ENCODE results near the gene CNPY1. TPM values are rescaled to one million over a fixed set of nuclear protein-coding genes. Genes with fewer than 3 reads are reported as not detected.

The CNPY1 gene
- total and polyA plus RNA-seq, 9 of the 15 experiments (the other 6 are each of a cell fraction or from before 2014, with no cell fraction given) = not detected

- Histone ChIP-seq H3K4me1 (replicated peaks in 1 of 2; ENCODE audit: control insufficient read depth in 2 of 2, insufficient read depth in 2 of 2, low read length in 2 of 2) (no peaks in the 10 kb centered on the region), H2AFZ (ENCODE audit: low read depth, low read length) (no peak overlapping the region), H3K9me1 (ENCODE audit: control insufficient read depth, insufficient read depth, low read length) (no peaks in the 10 kb centered on the region), H4K20me1 (replicated peaks; ENCODE audit: control insufficient read depth, insufficient read depth, low read length) (peaks cover 8% of the 10 kb centered on the region; the same call in 1 of the 2 replicates), H3K4me3 (no peak overlapping the region), H3K36me3 (ENCODE audit: control insufficient read depth, insufficient read depth, low read length) (no peaks in the 10 kb centered on the region), H3K79me2 (ENCODE audit: control insufficient read depth, insufficient read depth, low read length) (no peaks in the 10 kb centered on the region), H3K9ac (ENCODE audit: insufficient read depth in 1 of 2, low read depth in 2 of 2, low read length in 2 of 2) (no peak overlapping the region), H3K27ac (ENCODE audit: extremely low read depth, low read depth, low read length) (no peak overlapping the region), H3K4me2 (ENCODE audit: insufficient read depth, low read length) (no peak overlapping the region), H3K9me3 (replicated peaks; ENCODE audit: control insufficient read depth, insufficient read depth, low read depth, low read length) (no peaks in the 10 kb centered on the region), H3K27me3 (ENCODE audit: control insufficient read depth in 2 of 2, insufficient read depth in 2 of 2, low read length in 2 of 2) (peaks cover 65 to 80% of the 10 kb centered on the region in 2 experiments)
- POLR2A ChIA-PET = interaction anchor here (0.6 to 3.0 kb wide), 2 partner anchors 10 to 33 kb away, joined by 6 to 8 read pairs; no protein-coding TSS in a partner anchor
- BruUV-seq (replicated peaks) = no TSS peak
- no peak for FAIRE-seq
- WGBS (ENCODE audit: insufficient coverage, low coverage, missing lambda C conversion rate) = 3% methylated on average over 21 of the region's 21 CpGs
- in situ Hi-C loops (cut with MboI) (no loop called here), intact Hi-C loops (cut with micrococcal nuclease) (no loop called here)
- no peak for DNase-seq (ENCODE audit: extremely low read depth in 1 of 4, low spot score in 3 of 4)
- CTCF ChIA-PET (ENCODE audit: low intra/inter-chr PET ratio) = no interaction called here
- TF ChIP-seq ZNF121 (CRISPR knock-in tag; conservative IDR thresholded peaks at IDR 0.05) = no peak
- TF ChIP-seq ATF3 (IDR thresholded peaks at IDR 0.05) = peak; percentile 37; the same call in 1 of the 2 replicates
- TF ChIP-seq ATF3 (CRISPR knock-in tag; conservative IDR thresholded peaks at IDR 0.05) = no peak
- 0 out of 2 replicates have a peak, but pooled peaks have one; percentile 14 for TF ChIP-seq BHLHE40 (IDR thresholded peaks at IDR 0.05; ENCODE audit: low read length)
- no peak for ATAC-seq
Measured at GRCh38 chr7:155521743-155522398, 24.5 kb downstream of the CNPY1 start.

All from K562 (cell line).